PFSK-1 (cell line): Measurements from ENCODE around the gene MSI2.

Experiments used
- POLR2AphosphoS5 ChIP-seq: IDR thresholded peaks from 2 replicates; pipeline ENCODE4 v1.6.1; 2012; ENCODE audit warnings: low read depth, mild to moderate bottlenecking, control low read depth, low read length, moderate library complexity
- REST ChIP-seq, 2 experiments: IDR thresholded peaks; 2 replicates each; pipeline versions ENCODE4 v1.6.1 to v1.8.0; 2011 to 2012; ENCODE audit warnings: low read depth in 2 of 2, low read length in 2 of 2, control low read depth in 1 of 2, inconsistent platforms in 1 of 2, mild to moderate bottlenecking in 1 of 2, moderate library complexity in 1 of 2; ENCODE audit not compliant: insufficient read depth in 1 of 2
- SIN3A ChIP-seq: IDR thresholded peaks from 2 replicates; pipeline ENCODE4 v1.6.1; 2012; ENCODE audit warnings: mild to moderate bottlenecking, low read length, moderate library complexity, borderline replicate concordance; ENCODE audit not compliant: insufficient read depth

GRCh38 chr17:57389473-57389872, 133.2 kb downstream of the MSI2 start:
- no peak for TF ChIP-seq POLR2AphosphoS5
- TF ChIP-seq REST (IDR thresholded peaks at IDR 0.05; ENCODE audit: insufficient read depth in 1 of 2, low read depth in 2 of 2, low read length in 2 of 2): no peak
- no peak for TF ChIP-seq SIN3A
